Natural killer cell (primary cell): ENCODE measurements around the gene AATF. TPM values are rescaled to one million over a fixed set of nuclear protein-coding genes. Genes with fewer than 3 reads are reported as not detected.

Experiments used
- ATAC-seq, 3 donors: fragments of 150-1000 bp in 2 of 3; fragments of 200-7000 bp in 1 of 3; cut with Tn5 transposase; 1 replicate in 1 of 3; 2 replicates in 2 of 3; pipeline ENCODE4 v1.10.0; 2021; ENCODE audit warnings: mild to moderate bottlenecking in 2 of 3, moderate library complexity in 2 of 3
- DNase-seq, 2 donors: peaks; one replicate each; pipeline versions ENCODE4 v3.0.0 to v3.0.0-alpha.2; 2013 to 2021; ENCODE audit warnings: mixed read lengths in 1 of 2
- H3K27ac ChIP-seq: one replicate; pipeline ENCODE4 v1.5.1; 2013; ENCODE audit warnings: mild to moderate bottlenecking, low read length
- H3K27me3 ChIP-seq: one replicate; pipeline ENCODE4 v1.6.1; 2013; ENCODE audit warnings: low read length; ENCODE audit not compliant: control insufficient read depth, insufficient read depth
- H3K36me3 ChIP-seq: one replicate; pipeline ENCODE4 v1.6.1; 2013; ENCODE audit warnings: low read length; ENCODE audit not compliant: control insufficient read depth, insufficient read depth
- H3K4me1 ChIP-seq: one replicate; pipeline ENCODE4 v1.6.1; 2013; ENCODE audit warnings: low read length; ENCODE audit not compliant: control insufficient read depth, insufficient read depth
- H3K4me3 ChIP-seq: one replicate; pipeline ENCODE4 v1.5.1; 2013; ENCODE audit warnings: low read length
- H3K9me3 ChIP-seq: one replicate; pipeline ENCODE4 v1.6.1; 2013; ENCODE audit warnings: low read length; ENCODE audit not compliant: control insufficient read depth, insufficient read depth
- H3K27ac Mint-ChIP-seq, 2 donors: one replicate each; pipeline ENCODE4 v1.8.0; 2022; ENCODE audit warnings: mild to moderate bottlenecking in 2 of 2, mixed read lengths in 2 of 2, moderate library complexity in 1 of 2
- H3K27me3 Mint-ChIP-seq, 2 donors: one replicate each; pipeline ENCODE4 v1.8.0; 2022; ENCODE audit warnings: low read depth in 2 of 2, mixed read lengths in 2 of 2
- H3K36me3 Mint-ChIP-seq: one replicate; pipeline ENCODE4 v1.8.0; 2022; ENCODE audit warnings: mixed read lengths
- H3K4me1 Mint-ChIP-seq, 2 donors: one replicate each; pipeline ENCODE4 v1.8.0; 2022; ENCODE audit warnings: mixed read lengths in 2 of 2
- H3K4me3 Mint-ChIP-seq: one replicate; pipeline ENCODE4 v1.8.0; 2022; ENCODE audit warnings: mild to moderate bottlenecking, moderate library complexity, mixed read lengths
- H3K9me3 Mint-ChIP-seq, 2 donors: one replicate each; pipeline ENCODE4 v1.8.0; 2022; ENCODE audit warnings: mixed read lengths in 2 of 2
- CTCF ChIP-seq: fragments of 200-600 bp; IDR thresholded peaks from one replicate; pipeline ENCODE4 v1.8.0; 2022; ENCODE audit warnings: antibody characterized with exemption
- WGBS: methylation state at CpG from one replicate; pipeline ENCODE4 v1.1.7; 2013; ENCODE audit warnings: missing lambda C conversion rate; ENCODE audit not compliant: insufficient coverage; 5-methylcytosine and 5-hydroxymethylcytosine counted together
- intact Hi-C: fragments of 100-400 bp; cut with micrococcal nuclease; formaldehyde crosslinking; loops from one replicate; pipeline ENCODE4 v1.14.2; 2022
- total RNA-seq, 4 donors: library from RNA; stranded (reverse); fragments of 120-200 nt in 1 of 4; gene quantifications; one replicate each; pipeline versions ENCODE4 v1.2.3 to v1.2.4, GENCODE V29; 2013 to 2022

AATF gene
- total RNA-seq, 3 donors from 2014 or later (not counting 1 experiment from before 2014, with no cell fraction given): 60.1 to 67.2 (median 63.2) TPM

DNA sequence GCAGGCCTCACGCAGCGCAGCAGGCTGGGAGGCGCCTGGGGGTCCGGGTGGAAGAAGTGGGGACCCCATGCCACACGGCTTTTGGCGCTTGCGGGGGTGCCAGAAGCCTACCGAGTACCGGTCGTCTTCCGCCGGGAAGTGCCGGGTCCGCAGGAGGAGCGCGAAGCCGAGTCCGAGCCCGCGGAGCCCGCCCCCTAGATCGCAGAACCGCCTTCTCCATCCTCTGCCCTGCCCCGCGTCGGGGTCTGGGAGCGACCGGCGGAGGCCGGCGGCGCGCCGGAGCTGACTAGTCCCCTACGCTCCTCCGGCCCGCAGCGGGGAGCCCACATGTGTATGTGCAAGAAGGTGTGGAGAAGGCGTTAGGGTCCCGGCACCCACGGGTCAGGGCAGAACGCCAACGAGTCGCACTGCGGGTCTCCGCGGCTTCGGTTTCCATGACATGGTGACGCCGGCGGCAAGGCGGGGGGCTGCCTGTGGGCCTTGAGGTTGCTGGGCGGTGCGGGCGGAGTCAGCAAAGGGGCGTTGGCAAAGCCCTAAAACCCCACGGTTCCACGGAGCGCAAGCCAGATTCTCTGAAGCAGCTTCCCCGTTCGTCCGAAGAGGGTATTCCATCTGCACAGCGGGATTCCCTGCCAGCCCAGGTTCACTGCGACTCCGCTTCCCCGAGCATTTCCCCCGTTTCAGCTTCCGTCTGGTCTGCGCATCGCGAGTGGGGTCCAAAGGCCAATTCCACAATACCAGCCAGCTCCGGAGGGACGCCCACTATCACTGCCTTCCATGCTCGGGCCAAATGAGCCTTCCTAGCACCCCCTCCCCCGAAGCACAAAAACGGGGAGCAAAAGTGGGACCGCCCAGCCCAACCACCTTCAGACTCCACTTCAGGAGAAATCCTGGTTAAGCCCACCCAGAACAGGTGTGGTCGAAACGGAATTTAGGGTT lies 13.8 kb upstream of the AATF start:
- peaks cover 92% of the 10 kb centered on the region for H3K27me3 ChIP-seq
- no peaks in the 10 kb centered on the region for H3K9me3 ChIP-seq
- no peaks in the 10 kb centered on the region for H3K36me3 ChIP-seq
- Mint-ChIP-seq H3K27me3 (peaks cover 73 to 81% of the 10 kb centered on the region in 2 donors), H3K4me3 (peak overlapping the region; percentile 76), H3K9me3 (no peaks in the 10 kb centered on the region), H3K36me3 (no peaks in the 10 kb centered on the region), H3K4me1 (peaks cover 52 to 78% of the 10 kb centered on the region in 2 donors), H3K27ac (no peak overlapping the region)
- H3K4me1 ChIP-seq: peaks cover 82% of the 10 kb centered on the region
- no peak overlapping the region for H3K27ac ChIP-seq
- WGBS: 5% methylated on average over 79 of the region's 79 CpGs
- DNase-seq: peak; percentile 38 to 58
- no peak for TF ChIP-seq CTCF
- intact Hi-C loops: loop anchor here (2.0 kb wide), 1 partner anchor 14 kb away; the partner anchor contains the start of gene AATF
- peak in 2 of 3 donors; percentile 35 to 50 for ATAC-seq
- no peak overlapping the region for H3K4me3 ChIP-seq

DNA sequence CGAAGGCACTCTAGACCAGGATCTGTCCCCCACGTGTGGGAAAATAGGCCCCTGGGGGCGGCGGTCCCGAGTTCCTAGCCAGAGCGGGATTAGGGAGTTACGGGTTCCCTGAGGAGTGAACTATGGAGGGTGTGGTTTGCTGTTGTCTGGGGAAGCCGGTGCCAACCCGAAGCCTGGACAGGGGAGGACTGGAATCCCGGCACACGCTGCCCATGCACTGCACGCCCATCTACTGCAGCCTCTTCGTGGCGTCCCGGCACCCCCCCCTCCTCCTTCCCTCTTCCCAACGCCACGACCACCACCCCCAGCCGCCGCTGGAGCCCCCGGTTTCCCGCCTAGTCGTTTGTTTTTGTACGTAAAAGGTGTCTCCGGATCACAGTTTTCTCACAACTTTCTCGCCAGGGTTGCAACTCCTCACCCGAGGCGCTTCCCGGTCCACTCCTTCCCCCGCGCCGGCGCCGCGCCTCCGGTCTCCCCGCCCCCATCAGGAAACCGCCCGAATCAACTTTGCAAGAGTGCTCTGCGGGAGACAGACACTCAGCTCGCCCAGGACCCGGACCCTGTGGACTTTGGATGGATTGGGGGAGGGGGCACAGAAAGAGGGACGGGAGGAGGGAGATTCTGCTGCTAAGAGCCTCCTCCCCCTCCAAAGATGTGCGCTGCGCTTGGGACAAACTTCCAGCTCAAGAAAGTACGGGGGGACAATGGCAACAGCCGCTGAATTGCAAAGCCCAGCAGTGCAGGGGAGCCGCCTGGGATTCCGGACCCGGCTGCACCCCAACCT lies 12.9 kb upstream of the AATF start:
- H3K36me3 ChIP-seq: no peaks in the 10 kb centered on the region
- intact Hi-C loops: loop anchor here (2.0 kb wide), 1 partner anchor 13 kb away; the partner anchor contains the start of gene AATF
- no peak for ATAC-seq
- no peak overlapping the region for H3K27ac Mint-ChIP-seq
- H3K27ac ChIP-seq: no peak overlapping the region
- H3K27me3 Mint-ChIP-seq: peaks cover 70 to 81% of the 10 kb centered on the region in 2 donors
- peaks cover 88% of the 10 kb centered on the region for H3K4me1 ChIP-seq
- no peaks in the 10 kb centered on the region for H3K36me3 Mint-ChIP-seq
- peaks cover 7% of the 10 kb centered on the region for H3K9me3 ChIP-seq
- WGBS: 5% methylated on average over 49 of the region's 49 CpGs
- no peak overlapping the region for H3K4me3 ChIP-seq
- peaks cover 52 to 80% of the 10 kb centered on the region in 2 donors for H3K4me1 Mint-ChIP-seq
- peak in 1 of 2 donors; percentile 40 for DNase-seq
- TF ChIP-seq CTCF: no peak
- peak overlapping the region; percentile 76 for H3K4me3 Mint-ChIP-seq
- H3K27me3 ChIP-seq: peaks cover 92% of the 10 kb centered on the region
- no peaks in the 10 kb centered on the region for H3K9me3 Mint-ChIP-seq

GRCh38 chr17:36936455-36937000 lies 12.2 kb upstream of the AATF start:
- H3K4me1 Mint-ChIP-seq: peaks cover 53 to 87% of the 10 kb centered on the region in 2 donors
- no peaks in the 10 kb centered on the region for H3K9me3 Mint-ChIP-seq
- no peaks in the 10 kb centered on the region for H3K36me3 Mint-ChIP-seq
- H3K9me3 ChIP-seq: peaks cover 8% of the 10 kb centered on the region
- peaks cover 70 to 81% of the 10 kb centered on the region in 2 donors for H3K27me3 Mint-ChIP-seq
- peak overlapping the region; percentile 85 for H3K4me3 Mint-ChIP-seq
- DNase-seq (peak in 1 of 2 donors; percentile 28), ATAC-seq (no peak)
- intact Hi-C loops: no loop called here
- no peak overlapping the region for H3K27ac Mint-ChIP-seq
- peaks cover 91% of the 10 kb centered on the region for H3K27me3 ChIP-seq
- H3K4me3 ChIP-seq: no peak overlapping the region
- no peak overlapping the region for H3K27ac ChIP-seq
- 3% methylated on average over 58 of the region's 58 CpGs for WGBS
- no peak for TF ChIP-seq CTCF
- H3K4me1 ChIP-seq: peaks cover 89% of the 10 kb centered on the region
- no peaks in the 10 kb centered on the region for H3K36me3 ChIP-seq
